ENCODE results near the gene LSM3.

Gene LSM3

DNA sequence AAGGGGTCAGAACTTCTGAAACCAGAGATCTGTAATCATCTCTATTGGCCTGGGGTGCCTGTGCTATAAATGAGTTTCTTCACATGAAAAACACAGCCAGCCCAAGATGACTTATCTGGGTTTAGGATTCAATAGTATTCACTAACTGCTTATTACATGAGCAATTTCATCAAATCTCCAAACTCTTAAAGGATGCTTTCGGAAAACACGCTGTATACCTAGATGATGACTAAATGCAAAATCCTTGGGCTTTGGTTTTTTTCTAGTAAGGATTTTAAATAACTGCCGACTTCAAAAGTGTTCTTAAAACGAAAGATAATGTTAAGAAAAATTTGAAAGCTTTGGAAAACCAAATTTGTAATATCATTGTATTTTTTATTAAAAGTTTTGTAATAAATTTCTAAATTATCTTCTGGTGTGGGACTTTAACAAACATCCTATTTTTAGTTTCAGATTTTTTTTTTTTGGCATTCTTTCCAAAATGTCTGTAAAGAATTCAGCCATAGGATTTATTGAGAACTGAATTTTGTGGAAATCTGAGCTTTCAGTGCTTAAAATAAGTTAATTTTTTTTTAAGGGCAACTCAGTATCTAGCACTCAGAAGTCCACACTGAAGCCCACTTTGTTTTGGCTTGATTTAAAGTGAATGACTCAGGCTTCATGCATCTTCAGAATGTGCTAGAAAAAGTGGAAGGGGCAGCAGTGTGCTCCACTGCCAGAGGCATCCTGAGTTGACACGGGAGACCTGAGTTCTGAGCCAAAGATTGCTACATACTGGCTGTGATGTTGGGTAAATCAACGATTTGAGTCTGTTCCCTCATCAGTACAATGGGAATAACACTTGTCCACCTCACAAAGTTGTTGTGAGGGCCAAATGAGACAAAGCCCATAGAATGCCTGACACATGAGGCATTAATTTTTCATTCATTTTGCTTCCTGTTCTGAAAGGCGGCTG is 35.1 kb upstream of the LSM3 start:
- DNase-seq, result peak; percentile 35

DNA sequence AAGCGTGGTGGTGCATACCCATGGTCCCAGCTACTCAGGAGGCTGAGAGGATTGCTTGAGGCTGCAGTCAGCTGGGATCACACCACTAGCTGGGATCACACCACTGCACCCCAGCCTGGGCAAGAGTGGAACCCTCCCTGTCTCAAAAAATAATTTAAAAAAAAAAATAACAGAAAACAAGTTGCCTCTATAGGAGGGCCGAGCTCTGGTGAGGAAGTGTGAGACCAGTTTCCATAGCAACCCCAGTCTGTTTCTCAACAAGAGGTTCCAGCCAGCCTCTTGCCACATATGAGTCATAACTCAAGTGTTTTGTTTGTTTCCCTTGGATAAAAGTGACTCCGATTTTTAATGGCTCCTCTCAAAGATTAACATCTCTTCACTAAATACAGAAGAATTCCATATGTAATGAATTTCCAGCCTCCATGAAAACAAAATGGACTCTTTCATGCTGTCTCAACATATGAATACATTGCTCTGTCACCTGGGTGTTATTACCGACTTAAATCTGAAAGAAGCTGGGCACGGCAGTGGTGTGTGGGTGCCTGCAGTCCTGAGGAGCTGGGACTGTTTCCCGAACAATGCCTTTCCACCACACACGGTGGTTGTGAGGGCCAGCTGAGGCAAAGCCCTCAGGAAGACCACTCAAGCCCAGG is 34.1 kb upstream of the LSM3 start:
- peak; percentile 81 for DNase-seq

DNA sequence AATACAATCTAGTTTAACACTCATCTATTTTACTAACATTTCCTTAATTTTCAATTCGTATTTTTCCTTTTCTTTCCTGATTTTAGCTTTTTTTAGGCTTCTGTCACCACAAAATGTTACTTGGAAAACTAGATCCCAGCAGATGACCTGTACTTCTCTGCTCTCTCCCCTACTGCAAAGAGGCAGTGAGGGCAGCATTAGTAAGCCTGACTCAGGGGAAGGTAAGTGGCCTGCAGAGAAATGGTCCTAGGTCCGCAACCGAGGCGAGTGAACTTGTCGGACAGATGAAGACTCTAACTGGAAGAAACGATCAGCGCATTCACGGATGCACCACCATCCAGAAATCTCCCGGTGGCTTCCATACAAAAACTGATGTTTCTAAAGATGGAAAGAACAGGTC is 33.4 kb upstream of the LSM3 start:
- no peak for DNase-seq

DNA sequence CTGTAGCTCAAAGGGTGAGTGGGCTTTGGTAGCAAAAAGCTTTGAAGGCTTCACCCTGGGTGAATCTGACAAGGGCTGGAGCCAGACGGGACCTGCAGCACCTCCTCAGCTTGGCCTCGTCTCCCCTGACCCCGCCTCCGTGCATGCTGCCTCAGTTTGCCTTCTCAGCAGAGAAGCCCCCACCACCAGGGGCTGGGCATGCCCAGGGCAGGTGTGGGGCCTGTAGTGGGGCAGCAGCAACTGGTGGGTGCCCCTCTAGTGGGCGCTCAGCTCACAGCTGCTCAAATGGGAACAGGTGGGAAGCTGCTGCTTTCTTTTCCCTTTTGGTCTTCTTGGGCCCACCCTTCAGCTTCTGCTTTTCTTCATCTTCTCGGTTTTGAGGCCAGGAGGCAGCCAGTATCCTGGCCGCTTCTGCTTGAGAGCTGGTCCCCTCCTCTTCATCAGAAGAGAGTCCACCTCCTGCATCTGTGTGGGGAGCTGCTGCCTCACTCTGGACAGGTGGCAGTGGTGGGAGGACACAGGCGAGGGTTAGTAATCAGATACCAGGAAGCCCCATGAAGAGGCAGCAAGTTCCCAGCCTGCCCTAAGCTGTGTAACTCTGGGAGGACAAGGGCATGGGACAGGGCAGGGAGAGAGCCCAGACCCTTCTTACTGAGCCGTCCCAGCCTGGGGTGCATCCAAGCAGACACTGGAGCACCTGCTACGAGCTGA is 32.8 kb upstream of the LSM3 start:
- DNase-seq, result no peak

DNA sequence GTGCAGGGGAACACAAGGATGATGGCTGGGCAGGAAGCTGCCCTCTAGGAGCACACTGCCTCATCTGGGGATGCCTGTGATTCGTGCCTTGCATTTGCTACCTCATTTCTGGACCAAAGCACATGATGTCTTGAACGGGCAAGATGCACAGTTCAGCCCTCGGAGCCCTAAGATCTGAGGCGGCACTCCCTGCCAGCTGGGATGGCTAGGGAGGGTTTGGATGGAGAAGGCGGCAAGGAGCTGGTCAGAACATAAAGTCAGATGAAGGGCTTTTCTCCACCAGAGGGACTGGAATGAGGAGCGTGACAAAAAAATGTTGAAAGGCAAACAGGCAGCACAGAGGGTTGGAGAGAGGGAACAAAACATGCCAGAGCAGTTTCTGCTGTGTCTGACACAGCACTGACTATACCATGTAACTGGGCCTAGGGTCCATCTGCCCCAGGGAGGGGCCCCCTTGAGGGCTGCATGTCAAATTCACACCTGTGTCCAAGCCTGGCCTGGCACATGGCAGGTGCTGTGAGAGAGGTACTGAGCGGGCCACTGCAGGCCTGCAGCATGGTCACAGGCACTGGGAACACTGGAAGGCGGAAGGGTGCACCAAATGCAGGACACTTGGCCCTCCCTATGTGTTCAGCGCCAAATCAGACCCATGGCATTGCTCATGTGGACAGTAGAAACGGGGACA is 32.1 kb upstream of the LSM3 start:
- no peak for DNase-seq

DNA sequence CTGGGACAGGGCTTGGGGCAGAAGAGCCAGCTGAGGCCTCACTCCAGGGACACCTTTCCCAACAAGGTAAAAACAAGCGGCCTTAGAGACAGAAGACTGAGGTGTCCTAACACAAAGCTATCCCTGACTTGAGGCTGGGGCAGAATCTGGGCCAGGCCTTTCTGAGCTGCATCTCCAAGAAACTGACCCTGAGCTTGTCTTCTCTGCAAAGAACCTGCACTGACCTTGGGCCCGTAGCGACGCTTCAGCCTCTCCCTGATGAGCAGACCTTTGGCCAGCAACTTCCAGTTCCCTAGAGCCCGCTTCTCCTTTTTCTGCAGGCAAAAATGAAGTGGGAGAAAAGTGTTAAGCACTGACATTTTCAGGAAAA is 31.6 kb upstream of the LSM3 start:
- no peak for DNase-seq

DNA sequence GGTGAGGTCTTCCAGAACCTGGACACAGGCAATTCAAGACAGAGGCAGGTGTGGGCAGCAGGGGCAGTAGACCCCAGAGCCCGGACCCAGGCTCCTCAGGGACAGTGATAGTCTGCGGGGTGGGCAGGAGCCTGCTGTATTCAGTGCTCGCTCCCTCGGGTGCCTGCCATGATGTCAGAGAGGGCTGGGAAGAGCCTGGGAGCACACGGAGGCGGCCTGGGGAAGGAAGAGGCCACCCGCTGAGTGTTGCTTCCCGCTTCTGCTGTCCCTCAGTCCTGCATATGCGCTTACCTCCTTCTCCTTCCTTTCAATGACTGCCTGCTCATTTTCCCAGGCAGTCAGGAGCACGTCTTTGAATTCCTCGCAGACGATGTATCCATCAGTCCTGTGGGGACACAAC is 31.0 kb upstream of the LSM3 start:
- no peak for DNase-seq

DNA sequence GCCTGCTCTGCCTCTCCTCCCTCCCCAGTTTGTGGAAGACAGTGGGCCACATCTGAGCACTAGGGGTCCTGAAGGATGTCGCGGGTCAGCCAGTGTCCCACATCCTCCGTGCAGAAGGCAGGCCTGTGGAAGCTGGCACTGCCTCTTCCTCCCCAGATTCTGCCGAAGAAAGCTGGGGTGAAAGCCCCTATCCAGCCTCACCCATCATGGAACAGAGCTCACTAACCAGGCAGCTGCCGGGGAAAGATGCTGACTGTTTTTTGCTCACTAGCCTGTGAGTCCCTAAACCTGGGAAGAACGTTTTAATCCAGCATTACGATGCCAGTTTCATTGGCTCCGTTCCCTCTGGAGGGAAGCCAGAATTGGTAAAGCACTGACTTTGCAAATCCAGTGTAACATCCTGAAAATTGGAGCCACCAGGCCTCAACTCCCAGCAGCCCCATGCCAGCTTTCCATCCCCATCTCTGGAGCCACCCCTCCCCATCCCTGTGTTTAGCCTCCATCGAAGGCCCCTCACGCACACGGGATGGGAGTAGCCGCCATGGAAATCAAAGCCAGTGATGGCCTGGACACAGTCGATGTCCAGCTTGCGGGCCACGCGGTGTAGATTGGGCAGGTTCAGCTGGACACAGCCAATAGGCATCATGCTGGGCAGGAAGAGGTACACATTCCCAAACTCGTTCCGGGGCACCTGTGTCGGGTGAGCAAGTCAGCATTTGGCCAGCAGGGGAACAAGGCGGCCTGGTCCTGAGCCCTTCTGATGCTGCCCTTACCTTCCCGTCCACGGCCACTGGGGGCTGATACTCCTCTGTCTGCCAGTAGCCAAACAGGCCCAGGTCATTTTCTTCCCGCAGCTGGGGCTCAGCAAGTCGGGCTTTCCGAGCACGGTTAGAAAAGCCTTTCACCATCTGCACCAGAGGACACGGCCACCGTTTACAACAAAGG is 30.3 kb upstream of the LSM3 start:
- no peak for DNase-seq

DNA sequence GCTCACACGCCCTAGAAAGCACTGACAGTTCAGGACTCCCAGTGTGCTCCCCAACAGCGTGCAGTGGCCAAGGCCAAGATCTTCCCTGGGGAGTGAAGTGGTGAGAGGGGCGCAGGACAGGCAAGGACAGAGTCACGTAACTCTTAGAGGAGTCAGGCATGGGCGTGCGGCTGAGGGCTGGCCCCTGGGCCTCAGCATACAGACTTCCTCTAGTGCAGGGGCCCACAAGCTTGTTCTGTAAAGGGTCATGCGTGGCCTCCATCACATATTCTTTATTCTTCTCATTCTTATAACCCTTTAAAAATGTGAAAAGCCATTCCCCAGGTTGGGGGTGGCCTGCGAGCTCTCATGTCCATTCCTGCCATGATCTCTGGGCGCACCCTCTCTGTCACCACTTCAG is 28.5 kb upstream of the LSM3 start:
- DNase-seq, result no peak

DNA sequence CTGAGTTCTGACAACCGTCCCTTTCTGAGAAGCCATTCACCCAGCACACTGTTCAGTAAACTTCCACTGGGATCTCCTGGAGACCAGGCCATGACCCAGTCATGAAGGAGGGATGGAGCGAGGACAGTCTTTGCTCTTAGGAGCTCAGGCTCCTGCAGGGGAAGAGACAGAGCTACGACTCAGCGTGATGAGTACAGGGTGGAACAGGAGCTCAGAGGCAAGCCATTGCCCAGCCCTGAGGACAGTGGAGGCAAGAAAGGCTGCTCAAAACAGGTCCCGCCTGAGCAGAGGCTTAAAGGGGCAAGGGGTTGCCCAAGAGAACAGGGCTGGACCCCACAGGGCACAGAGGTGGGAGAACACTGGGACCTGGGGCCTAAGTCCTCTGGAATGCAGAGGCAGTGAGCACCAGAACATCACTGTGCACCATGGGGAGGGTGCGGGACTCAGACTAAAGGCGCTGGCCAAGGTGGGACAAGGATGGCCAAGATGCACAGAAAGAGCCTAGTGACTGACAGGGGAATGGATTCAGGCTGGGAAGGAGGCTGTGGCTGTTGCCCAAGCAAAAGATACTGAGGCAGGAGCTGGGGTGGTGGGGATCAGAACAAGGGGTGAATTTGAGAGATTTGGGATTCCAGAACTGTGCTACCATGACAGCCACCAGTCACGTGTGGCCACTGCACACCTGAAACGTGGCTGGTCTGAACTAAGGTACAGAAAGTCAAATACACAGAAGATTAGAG is 28.0 kb upstream of the LSM3 start:
- DNase-seq, result no peak

DNA sequence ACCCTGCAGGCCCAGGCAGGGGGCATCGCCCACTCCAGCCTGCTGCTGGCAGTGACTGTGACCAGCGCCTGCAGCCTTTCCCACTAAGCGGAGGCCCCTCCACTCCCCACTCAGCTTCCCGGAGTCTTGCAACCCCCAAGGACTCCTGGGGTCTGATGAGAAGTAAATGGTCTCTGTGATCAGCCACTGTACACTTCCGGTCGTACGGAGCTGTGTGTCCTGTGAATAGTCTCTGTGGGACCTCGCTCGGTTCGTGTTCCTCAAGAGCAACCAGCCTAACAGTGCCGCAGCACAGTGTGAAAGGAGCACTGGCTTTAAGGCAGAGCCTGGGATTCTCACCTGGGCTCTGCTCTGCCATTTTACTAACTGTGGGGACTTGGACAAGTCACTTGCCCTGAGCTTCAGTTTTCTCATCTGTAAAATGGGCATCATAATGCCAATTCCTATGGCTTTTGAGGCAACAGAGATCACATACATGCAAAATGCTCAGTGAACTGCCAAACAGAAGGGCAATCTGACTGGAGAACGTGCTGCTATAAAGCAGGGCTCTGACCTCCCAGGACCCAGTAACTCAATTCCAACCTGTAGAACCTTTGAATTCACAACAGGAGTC is 27.0 kb upstream of the LSM3 start:
- no peak for DNase-seq

DNA sequence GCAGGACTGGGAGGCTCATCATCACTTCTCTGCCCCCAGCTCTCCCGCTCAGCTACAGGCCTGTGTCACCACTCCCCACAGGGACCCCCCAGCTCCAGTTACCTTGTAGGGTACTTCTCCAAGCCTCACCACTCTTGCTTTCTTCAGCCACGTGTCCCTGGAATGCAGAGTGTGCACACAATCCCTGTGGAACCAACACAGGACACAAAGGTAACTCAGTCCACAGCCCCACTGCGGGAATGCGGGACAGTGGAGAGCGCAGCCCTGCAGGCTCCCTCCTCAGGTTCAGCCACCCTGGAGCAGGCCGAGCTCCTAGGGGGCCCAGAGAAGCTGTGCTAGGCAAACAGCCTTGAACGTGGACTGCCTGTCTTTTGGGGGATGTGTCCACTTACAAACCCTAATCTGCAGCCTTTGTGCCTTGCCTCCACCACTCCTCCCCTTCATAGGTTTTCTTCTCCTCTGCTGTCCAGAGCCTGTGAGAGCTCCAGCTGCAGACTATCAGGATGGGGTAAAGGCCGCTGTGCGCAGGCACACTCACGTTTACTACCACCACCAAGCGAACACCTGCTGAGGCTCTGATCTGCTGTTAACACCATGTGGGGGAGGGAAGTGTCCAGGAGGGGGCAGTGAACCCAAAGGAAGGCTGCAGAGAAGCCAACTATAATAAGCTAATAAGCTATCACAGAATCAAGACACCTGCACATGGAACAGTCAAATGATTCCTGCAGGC is 26.2 kb upstream of the LSM3 start:
- no peak for DNase-seq

DNA sequence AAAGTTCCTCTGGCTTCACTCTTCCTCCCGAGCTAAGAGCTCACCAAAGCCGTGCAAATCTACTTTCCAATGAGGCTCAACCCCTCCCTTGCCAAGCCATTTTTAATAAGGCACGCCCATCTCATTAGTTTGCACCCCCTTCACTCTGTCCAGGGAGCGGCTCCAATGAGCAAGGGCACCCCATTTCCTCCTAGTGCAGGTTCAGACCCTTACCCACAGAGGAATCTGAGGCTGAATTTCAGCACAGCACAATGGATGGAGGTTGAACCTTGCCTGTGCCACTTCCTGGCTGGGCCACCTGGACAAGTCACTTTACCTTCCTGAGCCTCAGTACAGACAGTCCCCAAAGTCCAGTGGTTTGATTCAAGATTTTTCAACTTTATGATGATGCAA is 25.7 kb upstream of the LSM3 start:
- DNase-seq, result no peak

DNA sequence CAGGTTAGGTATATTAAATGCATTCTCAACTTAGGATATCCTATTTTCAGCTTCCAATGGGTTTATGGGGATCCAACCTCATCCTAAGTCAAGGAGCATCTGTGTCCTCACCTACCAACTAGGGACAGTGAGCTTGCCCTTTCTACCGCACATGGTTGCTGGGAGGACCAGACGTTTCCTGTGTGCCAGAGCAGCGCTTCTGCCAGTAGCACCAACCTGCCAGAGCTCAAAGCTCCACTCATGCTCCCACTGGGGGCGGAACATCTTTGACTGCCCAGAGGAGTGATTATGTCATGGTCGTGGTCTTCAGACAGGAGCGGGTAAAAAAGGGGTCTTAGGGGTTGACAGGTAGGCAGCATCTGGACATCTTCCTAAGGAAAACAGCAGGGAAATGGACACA is 25.0 kb upstream of the LSM3 start:
- no peak for DNase-seq

DNA sequence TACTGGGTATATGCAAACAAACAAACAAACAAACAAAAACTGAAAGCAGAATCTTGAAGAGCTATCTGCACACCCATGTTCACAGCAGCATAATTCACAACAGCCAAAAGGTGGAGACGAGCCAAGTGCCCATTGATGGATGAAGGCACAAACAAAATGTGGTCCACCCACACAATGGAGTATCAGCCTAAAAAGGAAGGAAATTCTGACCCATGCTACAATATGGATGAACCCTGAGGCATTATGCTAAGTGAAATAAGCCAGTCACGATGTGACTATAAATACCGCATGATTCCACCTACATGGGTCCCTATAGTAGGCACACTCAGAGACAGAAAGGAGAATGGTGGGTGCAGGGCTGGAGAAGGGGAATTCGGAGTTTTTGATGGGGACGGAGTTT is 24.3 kb upstream of the LSM3 start:
- DNase-seq, result no peak

DNA sequence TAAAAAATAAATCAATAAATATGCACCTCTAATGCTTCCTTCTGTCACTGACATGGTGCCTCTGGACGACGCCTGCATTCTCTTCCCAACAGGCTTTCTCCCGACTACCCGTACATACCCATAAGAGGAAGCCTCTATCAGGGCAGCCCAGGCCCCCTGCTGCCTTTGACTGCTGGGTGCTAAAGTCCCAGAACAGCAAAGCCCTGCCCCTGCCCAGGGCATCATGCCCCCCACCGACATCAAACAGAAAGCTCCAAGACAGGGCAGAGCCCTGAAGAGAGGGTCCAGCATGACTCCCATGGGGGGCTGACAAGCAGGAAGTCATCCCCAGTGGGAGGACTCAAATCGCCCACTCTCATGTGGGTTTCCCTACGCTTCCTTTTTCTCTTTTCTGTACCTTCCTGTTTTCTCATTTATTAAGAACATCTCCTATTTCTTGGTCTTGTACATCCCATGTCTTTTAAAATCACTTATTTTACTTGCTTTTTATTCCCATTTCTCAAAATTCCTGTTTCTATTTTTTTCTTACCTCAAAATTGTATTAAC is 23.6 kb upstream of the LSM3 start:
- DNase-seq, result no peak

DNA sequence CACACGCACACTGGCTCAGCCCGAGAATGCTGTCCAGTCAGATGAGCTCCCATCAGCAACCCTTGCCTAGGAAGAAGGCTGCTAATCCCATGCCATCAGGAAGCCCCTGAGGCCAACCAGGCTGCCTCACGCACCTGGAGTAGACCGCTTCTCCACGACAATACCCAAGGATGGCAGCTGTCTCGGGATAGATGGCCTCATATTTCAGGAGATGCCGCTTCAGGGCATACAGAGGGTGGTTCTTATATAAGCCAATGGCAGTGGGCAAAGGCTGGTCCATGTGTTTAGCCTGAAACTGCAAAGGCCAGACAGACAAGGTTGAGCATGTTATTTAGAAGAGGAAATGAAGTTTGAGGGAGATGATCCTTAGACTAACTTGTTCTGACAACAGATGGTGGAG is 22.4 kb upstream of the LSM3 start:
- DNase-seq, result no peak

DNA sequence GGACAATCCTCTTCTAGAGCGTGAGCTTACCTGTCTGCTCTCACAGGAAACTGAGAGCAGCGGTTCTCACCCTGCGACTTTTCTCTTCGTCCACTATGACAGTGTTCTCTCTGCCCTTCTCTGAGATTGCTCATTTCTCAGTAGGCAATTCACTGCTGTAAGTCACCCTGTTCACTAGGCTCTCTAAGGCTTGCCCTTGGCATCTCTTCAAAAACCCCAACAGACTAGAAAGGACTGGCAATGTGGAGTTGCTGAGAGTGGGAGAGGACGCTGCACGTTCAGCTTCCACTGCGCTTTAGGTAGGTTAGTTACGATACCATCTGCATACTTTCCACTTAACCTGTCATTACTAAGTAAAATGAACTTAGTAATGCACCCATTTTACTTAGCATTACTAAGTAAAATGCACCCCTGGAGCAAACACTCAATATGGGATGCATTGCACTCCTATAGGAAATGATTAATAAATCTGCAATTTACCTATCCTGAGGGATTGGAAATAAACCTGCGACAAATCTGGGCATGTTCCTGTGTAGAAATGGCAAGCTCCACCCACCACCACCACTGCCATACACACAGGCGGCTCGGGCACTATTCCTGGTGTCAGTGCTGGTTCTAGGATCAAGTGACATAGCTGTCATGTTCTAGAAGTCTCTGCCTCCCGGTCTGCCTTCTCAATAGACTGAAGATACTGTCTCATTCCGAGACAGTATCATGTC is 21.6 kb upstream of the LSM3 start:
- DNase-seq, result no peak

DNA sequence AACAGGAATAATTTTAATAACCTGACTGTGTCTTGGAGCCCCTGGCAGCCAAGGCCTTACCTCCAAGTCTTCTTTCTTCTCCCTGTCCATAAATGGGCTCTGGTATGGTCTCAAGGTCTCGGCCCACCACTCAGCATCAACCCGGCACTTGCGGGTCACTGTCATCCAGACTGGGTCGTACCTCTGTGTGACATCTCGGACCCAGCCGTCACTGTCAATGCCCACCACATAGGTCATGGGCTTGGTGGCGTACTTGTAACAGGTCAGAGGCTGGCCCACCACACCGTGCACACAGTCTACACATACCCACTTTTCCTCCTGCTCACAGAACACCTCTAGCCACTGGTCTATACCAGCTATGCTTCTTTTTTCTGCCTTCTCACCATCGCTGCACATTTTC is 20.7 kb upstream of the LSM3 start:
- no peak for DNase-seq

Data from eye (tissue), 1 donor.